Stimulated activated CD8-positive, alpha-beta memory T cell treated with anti-CD3 and anti-CD28 coated beads, Interleukin-12 subunit alpha, Interleukin-12 subunit beta, amount 100 ng/mL, for 4 hours (primary cell): ENCODE data around the gene PLIN5.
"Not testable (repeated sequence)": the region's sequence is repeated elsewhere in the genome, so short reads cannot be mapped to it uniquely, and the experiment has no call there.

Experiments used
- DNase-seq: peaks from one replicate; pipeline ENCODE4 v3.0.0-alpha.2; 2020; ENCODE audit warnings: low read depth

Gene PLIN5

GRCh38 chr19:4542896-4543841 is 8.1 kb upstream of the PLIN5 start:
- DNase-seq, result no peak

DNA sequence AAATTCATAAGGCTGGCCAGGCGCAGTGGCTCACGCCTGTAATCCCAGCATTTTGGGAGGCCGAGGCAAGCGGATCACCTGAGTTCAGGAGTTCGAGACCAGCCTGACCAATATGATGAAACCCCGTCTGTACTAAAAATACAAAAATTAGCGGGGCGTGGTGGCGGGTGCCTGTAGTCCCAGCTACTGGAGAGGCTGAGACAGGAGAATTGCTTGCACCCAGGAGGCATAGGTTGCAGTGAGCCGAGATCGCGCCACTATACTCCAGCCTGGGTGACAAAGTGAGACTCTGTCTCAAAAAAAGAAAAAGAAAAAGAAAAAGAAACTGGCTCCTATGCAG is 6.8 kb upstream of the PLIN5 start:
- DNase-seq, result not testable (repeated sequence)

DNA sequence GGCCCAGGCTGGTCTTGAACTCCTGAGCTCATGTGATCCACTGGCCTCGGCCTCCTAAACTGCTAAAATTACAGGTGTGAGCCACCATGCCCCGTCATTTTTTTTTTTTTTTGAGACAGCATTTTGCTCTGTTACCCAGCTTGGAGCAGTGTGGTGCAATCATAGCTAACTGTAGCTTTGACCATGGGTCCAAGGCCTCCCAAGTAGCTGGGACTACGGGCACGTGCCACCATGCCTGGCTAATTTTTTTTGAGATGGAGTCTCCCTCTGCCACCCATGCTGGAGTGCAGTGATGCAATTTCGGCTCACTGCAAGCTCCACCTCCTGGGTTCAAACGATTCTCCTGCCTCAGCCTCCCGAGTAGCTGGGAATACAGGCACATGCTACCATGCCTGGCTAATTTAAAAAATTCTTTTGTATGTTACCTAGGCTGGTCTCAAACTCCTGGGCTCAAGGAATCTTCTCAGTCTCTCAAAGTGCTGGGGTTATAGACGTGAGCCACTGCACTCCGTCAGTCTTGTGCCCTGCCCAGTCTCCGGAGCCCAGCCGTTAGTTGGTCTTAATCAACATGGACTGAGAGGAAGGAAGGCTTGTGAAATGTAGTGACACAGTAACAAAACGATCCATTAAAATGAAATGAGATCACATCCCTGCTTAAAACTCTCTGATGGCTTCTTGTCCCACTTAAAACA is 6.2 kb upstream of the PLIN5 start:
- DNase-seq, result no peak

- DNase-seq, result no peak
Observed at GRCh38 chr19:4539693-4540581, 4.9 kb upstream of the PLIN5 start, which contains the start of gene LRG1. LRG1 (minus strand) TSS chr19:4540036; CDS start chr19:4540013, 23 bp downstream.

- DNase-seq, result no peak
Observed at GRCh38 chr19:4539169-4539692, 4.2 kb upstream of the PLIN5 start.

GRCh38 chr19:4538601-4538954 is 3.6 kb upstream of the PLIN5 start:
- DNase-seq, result no peak

- no peak for DNase-seq
Observed at GRCh38 chr19:4537953-4538600, 3.1 kb upstream of the PLIN5 start.

DNA sequence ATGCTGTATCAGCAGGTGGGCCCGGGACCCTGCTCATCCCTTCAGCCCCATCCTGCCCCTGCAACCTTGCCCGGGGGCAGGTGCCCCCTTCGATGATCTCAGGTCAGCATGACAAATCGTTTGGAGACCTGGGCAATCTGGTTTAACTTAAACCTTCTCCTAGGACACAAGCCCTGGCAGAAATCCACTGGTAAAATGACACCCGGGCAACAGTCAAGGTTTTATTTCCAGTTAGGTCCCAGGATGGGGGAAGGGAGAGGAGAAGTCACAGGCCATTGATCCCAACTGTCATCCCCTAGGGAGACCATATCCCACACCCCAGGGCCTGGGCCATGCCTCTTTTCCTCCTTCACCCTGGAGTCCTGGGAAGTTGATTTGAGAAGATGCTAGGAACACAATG is 1.8 kb upstream of the PLIN5 start:
- DNase-seq, result no peak

DNA sequence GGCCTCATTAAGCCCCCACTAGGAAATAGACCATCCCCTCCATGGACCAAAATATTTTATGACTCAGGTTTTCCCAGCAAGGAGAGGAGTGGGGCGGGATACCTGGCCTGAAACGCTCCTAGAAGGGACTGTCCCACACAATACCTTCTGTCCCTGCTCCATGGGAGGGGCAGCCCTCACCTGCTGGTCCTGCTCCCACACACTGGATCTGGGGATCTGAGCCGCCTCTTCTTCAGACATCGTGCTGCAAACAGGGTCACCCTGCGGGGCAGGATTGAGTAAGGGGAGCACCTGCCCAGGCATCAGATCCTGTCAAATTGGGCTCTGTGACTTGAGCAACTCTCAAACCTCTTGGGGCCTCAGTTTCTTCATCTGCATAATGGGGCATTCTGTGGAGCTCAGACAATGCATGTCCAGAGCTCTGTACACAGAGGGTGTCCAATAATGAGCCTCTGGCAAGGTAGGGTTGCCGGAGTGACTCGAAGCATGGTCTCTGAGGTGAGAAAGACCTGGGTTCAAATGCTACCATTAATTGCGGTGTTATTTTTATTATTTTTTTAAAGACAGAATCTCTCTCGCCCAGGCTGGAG is 1.1 kb downstream of the PLIN5 start:
- no peak for DNase-seq

- no peak for DNase-seq
Observed at GRCh38 chr19:4533334-4533733, 1.7 kb downstream of the PLIN5 start.

DNA sequence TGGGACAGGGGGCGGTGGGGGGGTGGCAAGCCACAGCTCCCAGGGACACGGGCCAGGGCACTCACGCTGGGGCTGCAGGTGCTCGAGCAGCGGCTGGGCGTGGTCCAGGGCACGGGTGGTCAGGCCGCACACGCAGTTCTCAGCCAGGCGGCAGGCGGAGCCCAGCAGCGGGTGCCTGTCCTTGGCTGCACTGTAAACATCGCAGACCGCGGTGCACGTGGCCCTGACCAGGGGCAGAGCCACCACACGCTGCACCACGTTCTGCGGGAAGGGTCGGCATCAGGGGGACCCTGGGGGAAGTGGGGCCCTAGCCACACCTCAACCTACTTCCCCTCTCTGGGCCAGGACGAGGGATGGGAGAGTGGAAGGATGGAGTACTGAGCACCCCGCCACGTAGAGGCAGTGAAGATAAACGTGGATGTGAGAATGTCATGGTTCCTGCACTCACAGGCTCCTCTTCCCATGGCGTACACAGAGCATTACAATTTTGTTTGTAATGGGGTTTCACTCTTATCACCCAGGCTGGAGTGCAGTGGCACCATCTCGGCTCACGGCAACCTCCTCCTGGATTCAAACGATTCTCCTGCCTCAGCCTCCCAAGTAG is 3.4 kb downstream of the PLIN5 start:
- no peak for DNase-seq

GRCh38 chr19:4529924-4530522 is 5.0 kb downstream of the PLIN5 start:
- no peak for DNase-seq

DNA sequence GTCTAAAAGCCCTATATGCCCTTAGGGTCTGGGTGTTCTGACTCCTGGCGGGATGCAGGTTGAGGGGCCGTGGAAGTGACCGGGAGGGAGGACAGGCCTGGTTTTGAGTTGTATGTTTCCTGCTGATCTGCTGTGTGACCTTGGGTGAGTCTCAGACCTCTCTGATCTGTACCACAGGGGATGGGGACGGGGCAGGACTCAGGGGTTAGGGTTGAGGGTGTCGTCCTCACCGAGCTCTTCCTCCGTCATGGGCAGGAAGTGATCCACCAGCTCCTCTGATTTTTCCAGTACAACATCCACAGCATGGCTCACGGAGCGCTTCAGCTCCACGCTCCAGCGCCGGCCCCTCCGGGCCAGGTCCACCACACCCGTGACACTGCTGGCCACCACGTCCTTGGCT is 6.2 kb downstream of the PLIN5 start:
- DNase-seq, result no peak

GRCh38 chr19:4527377-4527776 is 7.6 kb downstream of the PLIN5 start:
- DNase-seq, result not testable (repeated sequence)

- no peak for DNase-seq
Observed at GRCh38 chr19:4525563-4526002, 9.4 kb downstream of the PLIN5 start.

DNA sequence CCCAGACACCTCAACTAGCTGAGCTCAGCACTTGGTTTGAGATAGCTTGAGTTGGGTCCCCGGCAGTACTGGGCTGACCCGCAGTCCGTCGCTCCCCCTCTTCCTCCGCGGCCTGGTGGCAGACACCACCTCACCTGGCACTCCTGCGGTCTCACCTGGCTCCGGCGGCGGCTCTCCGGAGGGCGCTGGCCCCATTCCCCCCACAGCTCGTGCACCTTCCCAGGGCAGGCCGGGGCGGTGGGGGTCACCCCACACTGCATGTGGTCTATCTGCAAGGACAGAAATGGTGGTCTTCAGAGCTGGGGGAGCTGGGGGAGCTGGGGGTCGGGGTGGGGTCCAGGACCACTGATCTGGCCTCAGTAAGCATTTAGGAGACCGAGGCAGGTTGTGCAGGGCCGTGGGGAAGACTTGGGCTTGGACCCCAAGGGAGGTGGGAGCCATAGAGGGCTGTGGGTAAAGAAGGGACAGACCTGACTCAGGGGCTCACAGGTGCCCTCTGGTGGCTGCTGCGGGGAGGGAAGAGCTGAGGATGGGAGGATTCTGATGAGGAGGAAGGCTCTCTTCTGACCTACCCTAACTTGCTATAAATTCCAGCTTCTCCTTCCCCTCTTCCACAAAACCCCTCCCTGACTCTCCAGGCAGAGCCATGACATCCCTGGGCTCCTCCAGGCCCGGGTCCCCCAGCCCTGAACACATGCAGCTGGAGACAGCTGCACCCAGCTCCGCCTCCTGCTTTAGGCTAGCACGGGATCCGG is 10.0 kb downstream of the PLIN5 start:
- DNase-seq, result peak; percentile 11

GRCh38 chr19:4523306-4524110 is 11.5 kb downstream of the PLIN5 start:
- no peak for DNase-seq

DNA sequence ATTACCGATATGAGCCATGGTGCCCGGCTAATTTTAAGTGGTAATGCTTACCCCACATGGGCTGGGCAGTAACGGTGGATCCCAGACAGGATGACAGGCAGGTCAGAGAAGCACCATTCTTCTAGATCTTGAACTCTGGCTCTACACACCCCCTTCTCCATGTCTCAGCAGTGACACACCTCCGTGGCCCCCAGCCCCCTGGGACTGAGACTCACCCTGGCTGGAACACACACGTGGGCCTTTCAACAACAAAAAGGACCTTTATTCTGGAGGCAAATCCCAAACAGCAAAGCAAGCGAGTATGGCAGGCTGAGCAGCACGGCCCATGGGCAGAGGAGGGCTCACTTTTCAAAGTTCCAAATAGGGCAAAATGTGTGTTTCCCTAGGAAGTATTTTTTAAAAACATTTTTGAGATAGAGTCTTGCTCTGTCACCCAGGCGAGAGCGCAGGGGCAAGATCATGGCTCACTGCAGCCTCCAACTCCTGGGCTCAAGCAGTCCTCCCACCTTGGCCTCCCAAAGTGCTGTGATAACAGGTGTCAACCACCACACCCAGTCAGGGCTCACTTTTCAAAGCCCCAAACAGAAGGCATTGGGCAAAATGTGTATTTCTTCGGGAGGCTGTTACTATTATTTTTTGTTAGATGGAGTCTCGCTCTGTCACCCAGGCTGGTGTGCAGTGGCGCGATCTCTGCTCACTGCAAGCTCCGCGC is 12.6 kb downstream of the PLIN5 start:
- no peak for DNase-seq
